ENCODE measurements around the gene NLGN4Y. TPM values are rescaled to one million over a fixed set of nuclear protein-coding genes. Genes with fewer than 3 reads are reported as not detected.

NLGN4Y gene
- not detected in 2 replicates for total RNA-seq
- polyA plus RNA-seq = not detected in 2 replicates

GRCh38 chrY:14524272-14525231 lies at the start of gene NLGN4Y:
Gene NLGN4Y (plus strand): TSS chrY:14524529. CDS start chrY:14622120, 97,591 bp downstream.
- H3K9me3 ChIP-seq (ENCODE audit: low read depth) = no peaks in the 10 kb centered on the region
- no peak within 1 kb of the TSS for H3K4me2 ChIP-seq
- no CpG with 5 or more reads among the region's 65 CpGs for whole genome bisulfite sequencing (ENCODE audit: low lambda C conversion rate, missing lambda C conversion rate)
- H2AFZ ChIP-seq = no peak within 1 kb of the TSS
- no peak for DNase-seq (ENCODE audit: low spot score)
- H3K4me1 ChIP-seq (ENCODE audit: insufficient read depth) = no peaks in the 10 kb centered on the region
- no peaks in the 10 kb centered on the region for H3K36me3 ChIP-seq (replicated peaks; ENCODE audit: insufficient read depth, low read depth)
- TF ChIP-seq EZH2phosphoT487 (IDR thresholded peaks at IDR 0.05; ENCODE audit: low read depth, severe bottlenecking, unreplicated experiment) (no peak), CTCF (IDR thresholded peaks at IDR 0.05; ENCODE audit: poor library complexity) (no peak), EZH2 (IDR thresholded peaks at IDR 0.05; ENCODE audit: borderline replicate concordance) (no peak)
- no peaks in the 10 kb centered on the region for H3K79me2 ChIP-seq
- H3K9me2 ChIP-seq (replicated peaks; ENCODE audit: insufficient read depth) = no peaks in the 10 kb centered on the region
- no peak within 1 kb of the TSS for H3K27ac ChIP-seq
- no peak within 1 kb of the TSS for H3K4me3 ChIP-seq
- H3K27me3 ChIP-seq = no peaks in the 10 kb centered on the region
- no peaks in the 10 kb centered on the region for H4K20me1 ChIP-seq (ENCODE audit: insufficient read depth, poor library complexity, severe bottlenecking)

- Histone ChIP-seq H3K4me3 (no peak overlapping the region), H2AFZ (no peak overlapping the region), H3K4me1 (ENCODE audit: insufficient read depth) (no peaks in the 10 kb centered on the region), H3K27ac (no peak overlapping the region), H3K27me3 (no peaks in the 10 kb centered on the region), H3K9me3 (ENCODE audit: low read depth) (no peaks in the 10 kb centered on the region), H3K9me2 (replicated peaks; ENCODE audit: insufficient read depth) (no peaks in the 10 kb centered on the region), H3K4me2 (no peak overlapping the region), H4K20me1 (ENCODE audit: insufficient read depth, poor library complexity, severe bottlenecking) (no peaks in the 10 kb centered on the region), H3K79me2 (no peaks in the 10 kb centered on the region), H3K36me3 (replicated peaks; ENCODE audit: insufficient read depth, low read depth) (no peaks in the 10 kb centered on the region)
- no peak for DNase-seq (ENCODE audit: low spot score)
- TF ChIP-seq CTCF (IDR thresholded peaks at IDR 0.05; ENCODE audit: poor library complexity) (no peak), EZH2phosphoT487 (IDR thresholded peaks at IDR 0.05; ENCODE audit: low read depth, severe bottlenecking, unreplicated experiment) (no peak), EZH2 (IDR thresholded peaks at IDR 0.05; ENCODE audit: borderline replicate concordance) (no peak)
Measured at GRCh38 chrY:14485935-14486334, 38.4 kb upstream of the NLGN4Y start.

GRCh38 chrY:14490226-14490625 lies 34.1 kb upstream of the NLGN4Y start:
- H3K36me3 ChIP-seq (replicated peaks; ENCODE audit: insufficient read depth, low read depth) = no peaks in the 10 kb centered on the region
- H3K4me1 ChIP-seq (ENCODE audit: insufficient read depth) = no peaks in the 10 kb centered on the region
- no peaks in the 10 kb centered on the region for H3K9me3 ChIP-seq (ENCODE audit: low read depth)
- no peak overlapping the region for H3K27ac ChIP-seq
- TF ChIP-seq CTCF (IDR thresholded peaks at IDR 0.05; ENCODE audit: poor library complexity) (no peak), EZH2 (IDR thresholded peaks at IDR 0.05; ENCODE audit: borderline replicate concordance) (no peak), EZH2phosphoT487 (IDR thresholded peaks at IDR 0.05; ENCODE audit: low read depth, severe bottlenecking, unreplicated experiment) (no peak)
- H3K4me2 ChIP-seq = no peak overlapping the region
- no peaks in the 10 kb centered on the region for H3K27me3 ChIP-seq
- no peaks in the 10 kb centered on the region for H3K79me2 ChIP-seq
- no peaks in the 10 kb centered on the region for H4K20me1 ChIP-seq (ENCODE audit: insufficient read depth, poor library complexity, severe bottlenecking)
- WGBS (ENCODE audit: low lambda C conversion rate, missing lambda C conversion rate) = no CpG with 5 or more reads among the region's 1 CpG
- no peak overlapping the region for H2AFZ ChIP-seq
- H3K9me2 ChIP-seq (replicated peaks; ENCODE audit: insufficient read depth) = no peaks in the 10 kb centered on the region
- no peak overlapping the region for H3K4me3 ChIP-seq
- no peak for DNase-seq (ENCODE audit: low spot score)

Measured in hepatocyte (in vitro differentiated cells).